Neuron (in vitro differentiated cells): ENCODE measurements around the gene WDTC1.

ENCODE experiments used
- H2AFZ ChIP-seq: one replicate; pipeline ENCODE4 v1.6.1; 2013; ENCODE audit warnings: low read depth, mild to moderate bottlenecking, inconsistent platforms, low read length, moderate library complexity
- H3K27me3 ChIP-seq: one replicate; pipeline ENCODE4 v1.6.1; 2013; ENCODE audit warnings: low read length; ENCODE audit not compliant: insufficient read depth
- H3K36me3 ChIP-seq: one replicate; pipeline ENCODE4 v1.6.1; 2013; ENCODE audit warnings: low read length; ENCODE audit not compliant: insufficient read depth
- H3K4me1 ChIP-seq: one replicate; pipeline ENCODE4 v1.6.1; 2013; ENCODE audit warnings: low read length; ENCODE audit not compliant: insufficient read depth
- H3K4me3 ChIP-seq: 2 replicates; pipeline ENCODE4 v1.5.1; 2013; ENCODE audit warnings: mild to moderate bottlenecking, low read length, moderate library complexity
- H3K9me3 ChIP-seq: one replicate; pipeline ENCODE4 v1.6.1; 2013; ENCODE audit warnings: low read length

The WDTC1 gene

GRCh38 chr1:27335506-27336422 lies 101.3 kb downstream of the WDTC1 start:
- no peak overlapping the region for H3K4me3 ChIP-seq
- peaks cover 52% of the 10 kb centered on the region for H3K36me3 ChIP-seq
- peaks cover 11% of the 10 kb centered on the region for H3K4me1 ChIP-seq
- no peaks in the 10 kb centered on the region for H3K9me3 ChIP-seq
- no peak overlapping the region for H2AFZ ChIP-seq
- no peaks in the 10 kb centered on the region for H3K27me3 ChIP-seq

DNA sequence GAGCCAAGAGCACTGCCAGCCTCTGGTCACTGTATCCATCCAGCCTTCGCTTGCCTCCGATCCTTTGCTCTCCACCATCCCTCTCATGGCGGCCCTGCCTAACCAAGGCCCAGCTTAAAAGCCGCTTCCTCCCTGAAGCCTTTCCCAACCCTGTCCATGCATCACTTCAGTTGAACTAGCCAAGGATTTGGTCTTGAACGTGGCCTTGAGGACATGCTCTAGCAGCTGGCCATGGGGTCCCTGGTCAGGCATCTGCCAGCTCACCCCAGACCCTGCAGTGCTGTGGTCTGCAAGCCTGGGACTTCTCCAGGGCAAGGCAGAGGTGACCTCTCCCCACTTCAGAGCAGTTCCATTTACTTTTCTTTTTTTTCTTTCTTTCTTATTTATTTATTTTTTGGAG lies 102.3 kb downstream of the WDTC1 start:
- Histone ChIP-seq H2AFZ (no peak overlapping the region), H3K36me3 (peaks cover 45% of the 10 kb centered on the region), H3K9me3 (no peaks in the 10 kb centered on the region), H3K4me1 (peaks cover 15% of the 10 kb centered on the region), H3K4me3 (no peak overlapping the region), H3K27me3 (no peaks in the 10 kb centered on the region)

DNA sequence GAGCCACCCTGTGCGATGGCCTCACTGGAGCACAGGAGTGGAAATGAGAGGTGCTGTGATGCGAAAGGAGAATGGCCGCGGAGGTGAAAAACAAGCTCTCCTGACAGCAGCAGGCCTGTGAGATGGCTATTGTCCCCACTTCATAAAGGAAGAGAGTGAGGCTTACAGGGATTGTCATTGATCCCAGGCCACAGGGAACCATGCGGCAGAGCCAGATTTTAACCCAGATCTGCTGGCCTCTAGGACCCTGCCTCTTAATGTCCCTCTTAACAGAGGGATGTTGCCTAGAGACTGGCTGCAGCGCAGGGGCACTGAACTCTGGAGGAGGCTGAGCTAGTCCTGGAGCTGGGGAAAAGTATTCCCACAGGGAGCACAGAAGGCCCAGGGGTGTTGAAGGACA lies 104.3 kb downstream of the WDTC1 start:
- H3K36me3 ChIP-seq: peaks cover 27% of the 10 kb centered on the region
- H3K4me3 ChIP-seq: no peak overlapping the region
- H3K9me3 ChIP-seq: no peaks in the 10 kb centered on the region
- no peak overlapping the region for H2AFZ ChIP-seq
- H3K4me1 ChIP-seq: peaks cover 31% of the 10 kb centered on the region
- H3K27me3 ChIP-seq: no peaks in the 10 kb centered on the region

- Histone ChIP-seq H3K4me3 (no peak overlapping the region), H3K36me3 (peaks cover 22% of the 10 kb centered on the region), H3K9me3 (no peaks in the 10 kb centered on the region), H2AFZ (no peak overlapping the region), H3K27me3 (no peaks in the 10 kb centered on the region), H3K4me1 (peaks cover 31% of the 10 kb centered on the region)
These were observed 104.8 kb downstream of the WDTC1 start for GRCh38 chr1:27339213-27339612.

GRCh38 chr1:27341525-27342252 lies 107.3 kb downstream of the WDTC1 start, which contains the start of gene SYTL1:
SYTL1 (plus strand) TSS chr1:27342022; CDS start chr1:27345335, 3,313 bp downstream.
- Histone ChIP-seq H3K4me3 (no peak within 1 kb of the TSS), H3K4me1 (peaks cover 31% of the 10 kb centered on the region), H3K36me3 (no peaks in the 10 kb centered on the region), H3K27me3 (no peaks in the 10 kb centered on the region), H3K9me3 (no peaks in the 10 kb centered on the region), H2AFZ (no peak within 1 kb of the TSS)

- peaks cover 31% of the 10 kb centered on the region for H3K4me1 ChIP-seq
- H3K9me3 ChIP-seq: no peaks in the 10 kb centered on the region
- no peak overlapping the region for H2AFZ ChIP-seq
- no peaks in the 10 kb centered on the region for H3K36me3 ChIP-seq
- no peak overlapping the region for H3K4me3 ChIP-seq
- H3K27me3 ChIP-seq: no peaks in the 10 kb centered on the region
These were observed 108.0 kb downstream of the WDTC1 start for GRCh38 chr1:27342391-27342777.

DNA sequence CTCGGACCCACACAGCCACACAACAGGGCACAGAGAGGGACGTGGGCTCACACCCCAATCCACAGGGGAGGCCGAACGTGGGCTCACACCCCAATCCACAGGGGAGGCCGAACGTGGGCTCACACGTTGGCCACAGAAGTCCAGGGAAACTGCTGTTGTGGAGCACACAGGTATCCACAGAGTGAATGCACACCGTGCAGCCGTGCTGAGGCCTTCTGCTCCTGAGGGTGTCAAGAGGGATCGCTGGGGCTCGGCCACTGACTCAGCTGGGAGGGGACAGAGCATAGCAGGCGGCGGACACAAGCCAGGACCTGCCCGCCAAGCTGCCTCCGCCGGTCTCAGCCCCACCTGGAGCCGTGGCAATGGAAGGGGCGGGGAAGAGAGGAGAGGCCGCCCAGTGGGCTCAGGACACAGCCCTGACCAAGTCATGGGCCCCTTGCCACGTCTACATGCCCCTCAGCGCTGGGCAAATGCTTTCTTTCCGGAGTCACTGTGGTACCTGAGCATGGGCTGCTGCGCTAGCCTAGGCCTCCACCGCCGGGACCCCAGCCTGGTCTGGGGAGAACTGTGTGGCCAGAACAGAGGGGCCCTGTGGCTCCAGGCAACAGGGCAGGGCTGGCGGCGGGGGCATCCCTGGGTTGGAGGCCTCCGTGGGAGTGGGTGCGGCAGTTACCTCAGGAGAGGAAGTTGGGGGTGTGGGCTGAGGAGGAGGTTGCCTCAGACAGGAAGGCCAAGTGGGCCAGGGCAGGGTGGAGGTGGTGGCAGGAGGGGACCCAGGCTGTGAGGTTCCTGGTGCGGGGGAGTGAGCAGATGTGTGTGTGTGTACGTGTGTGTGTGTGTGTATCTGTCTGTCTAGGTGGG lies 108.6 kb downstream of the WDTC1 start:
- Histone ChIP-seq H3K27me3 (no peaks in the 10 kb centered on the region), H3K36me3 (no peaks in the 10 kb centered on the region), H3K4me1 (peaks cover 31% of the 10 kb centered on the region), H3K4me3 (no peak overlapping the region), H2AFZ (no peak overlapping the region), H3K9me3 (no peaks in the 10 kb centered on the region)

DNA sequence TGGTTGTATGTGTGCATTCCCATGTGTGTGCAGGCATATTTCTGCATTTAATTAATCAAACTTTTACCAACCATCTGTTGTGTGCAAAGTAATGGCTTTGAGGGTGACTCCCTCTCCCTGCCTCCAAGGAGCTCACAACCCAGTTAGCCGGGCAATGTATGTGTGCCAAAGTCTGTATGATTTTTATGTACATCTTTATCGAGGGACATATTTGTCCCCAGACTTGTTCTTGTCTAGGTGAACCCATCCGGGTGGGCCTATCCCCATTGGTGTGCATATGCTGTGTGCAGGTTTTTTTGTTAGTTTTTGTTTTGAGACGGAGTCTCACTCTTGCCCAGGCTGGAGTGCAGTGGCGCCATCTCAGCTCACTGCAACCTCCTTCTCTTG lies 109.2 kb downstream of the WDTC1 start:
- H3K4me1 ChIP-seq: peaks cover 28% of the 10 kb centered on the region
- no peak overlapping the region for H2AFZ ChIP-seq
- H3K9me3 ChIP-seq: no peaks in the 10 kb centered on the region
- no peaks in the 10 kb centered on the region for H3K27me3 ChIP-seq
- no peak overlapping the region for H3K4me3 ChIP-seq
- H3K36me3 ChIP-seq: no peaks in the 10 kb centered on the region

DNA sequence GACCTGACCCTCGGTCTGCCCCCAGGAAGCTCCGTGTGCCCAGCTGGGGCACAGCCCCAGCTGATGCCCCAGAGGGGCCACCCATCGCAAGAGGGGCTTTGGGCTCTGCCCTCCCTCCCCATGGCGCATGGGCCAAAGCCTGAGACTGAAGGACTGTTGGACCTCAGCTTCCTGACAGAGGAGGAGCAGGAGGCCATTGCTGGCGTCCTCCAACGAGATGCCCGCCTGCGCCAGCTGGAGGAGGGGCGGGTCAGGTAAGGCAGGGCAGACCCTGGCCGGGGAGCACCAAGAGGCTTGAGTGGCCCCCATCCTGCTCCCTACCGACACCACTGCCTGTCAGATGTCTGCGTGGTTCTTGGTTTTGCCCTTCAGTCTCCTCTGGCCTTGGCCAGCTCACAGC lies 110.8 kb downstream of the WDTC1 start:
- H3K4me3 ChIP-seq: no peak overlapping the region
- H3K4me1 ChIP-seq: peaks cover 20% of the 10 kb centered on the region
- H3K9me3 ChIP-seq: no peaks in the 10 kb centered on the region
- no peak overlapping the region for H2AFZ ChIP-seq
- no peaks in the 10 kb centered on the region for H3K36me3 ChIP-seq
- no peaks in the 10 kb centered on the region for H3K27me3 ChIP-seq

GRCh38 chr1:27346357-27346756 lies 111.9 kb downstream of the WDTC1 start:
- Histone ChIP-seq H2AFZ (no peak overlapping the region), H3K27me3 (no peaks in the 10 kb centered on the region), H3K4me1 (peaks cover 20% of the 10 kb centered on the region), H3K4me3 (no peak overlapping the region), H3K9me3 (no peaks in the 10 kb centered on the region), H3K36me3 (no peaks in the 10 kb centered on the region)

DNA sequence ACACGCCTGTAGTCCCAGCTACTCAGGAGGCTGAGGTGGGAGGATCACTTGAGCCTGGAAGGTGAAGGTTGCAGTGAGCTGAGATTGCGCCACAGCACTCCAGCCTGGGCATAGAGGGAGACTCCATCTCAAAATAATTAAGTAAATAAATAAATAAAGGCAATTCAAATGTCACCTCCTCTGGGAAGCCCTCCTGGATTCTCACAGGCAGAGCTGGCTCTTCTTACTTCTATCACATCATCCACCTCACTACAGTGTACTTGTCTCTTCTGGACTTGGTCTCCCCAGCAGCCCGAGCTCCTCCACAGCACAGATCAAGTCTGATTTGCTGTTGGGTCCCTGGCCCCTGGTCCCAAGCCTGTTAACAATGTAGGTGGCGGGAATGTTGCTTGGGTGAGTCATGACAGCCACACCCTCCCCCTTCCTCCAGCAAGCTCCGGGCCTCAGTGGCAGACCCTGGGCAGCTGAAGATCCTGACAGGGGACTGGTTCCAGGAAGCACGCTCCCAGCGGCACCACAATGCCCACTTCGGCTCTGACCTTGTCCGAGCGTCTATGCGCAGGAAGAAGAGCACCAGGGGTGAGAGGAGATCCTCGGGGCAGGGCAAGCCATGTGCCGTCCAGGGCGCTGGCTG lies 112.7 kb downstream of the WDTC1 start:
- Histone ChIP-seq H3K4me1 (peaks cover 12% of the 10 kb centered on the region), H3K27me3 (no peaks in the 10 kb centered on the region), H3K36me3 (no peaks in the 10 kb centered on the region), H3K9me3 (no peaks in the 10 kb centered on the region), H2AFZ (no peak overlapping the region), H3K4me3 (no peak overlapping the region)

- Histone ChIP-seq H3K9me3 (no peaks in the 10 kb centered on the region), H3K4me1 (no peaks in the 10 kb centered on the region), H2AFZ (no peak overlapping the region), H3K36me3 (no peaks in the 10 kb centered on the region), H3K27me3 (no peaks in the 10 kb centered on the region), H3K4me3 (peak overlapping the region; percentile 31)
These were observed 114.7 kb downstream of the WDTC1 start for GRCh38 chr1:27348861-27349783.
